Fibroblast of lung (primary cell): ENCODE measurements around the gene TBC1D14. TPM values are rescaled to one million over a fixed set of nuclear protein-coding genes. Genes with fewer than 3 reads are reported as not detected.

Experiments used
- DNase-seq, 2 donors: peaks; one replicate each; pipeline versions ENCODE4 v3.0.0 to v3.0.0-alpha.2; 2010; ENCODE audit warnings: low read depth in 2 of 2
- H2AFZ ChIP-seq: 2 replicates; pipeline ENCODE4 v1.5.1; 2012; ENCODE audit warnings: low read length, control low read depth, inconsistent platforms
- H3K27ac ChIP-seq: 2 replicates; pipeline ENCODE4 v1.5.1; 2011; ENCODE audit warnings: low read length, control low read depth; ENCODE audit not compliant: insufficient read depth
- H3K27me3 ChIP-seq: 2 replicates; pipeline ENCODE4 v1.5.1; 2011; ENCODE audit warnings: mild to moderate bottlenecking, low read length; ENCODE audit not compliant: control insufficient read depth, insufficient read depth
- H3K36me3 ChIP-seq: 2 replicates; pipeline ENCODE4 v1.5.1; 2011; ENCODE audit warnings: low read length; ENCODE audit not compliant: control insufficient read depth, insufficient read depth
- H3K4me1 ChIP-seq: 2 replicates; pipeline ENCODE4 v1.5.1; 2011; ENCODE audit warnings: low read length; ENCODE audit not compliant: control insufficient read depth, insufficient read depth; ENCODE audit errors: extremely low read depth
- H3K4me2 ChIP-seq: 2 replicates; pipeline ENCODE4 v1.5.1; 2011; ENCODE audit warnings: low read length, control low read depth; ENCODE audit not compliant: insufficient read depth; ENCODE audit errors: extremely low read depth
- H3K4me3 ChIP-seq, 4 experiments: fragments of 200-600 bp in 1 of 4; sonication (generic) in 1 of 4; replicated peaks in 1 of 4; 2 replicates each; pipeline ENCODE4 v1.5.1; 2011 to 2016; ENCODE audit warnings: low read length in 4 of 4, low read depth in 3 of 4, mild to moderate bottlenecking in 3 of 4, control low read depth in 2 of 4, inconsistent platforms in 1 of 4, mixed read lengths in 1 of 4; ENCODE audit not compliant: insufficient read depth in 1 of 4; ENCODE audit errors: control extremely low read depth in 1 of 4
- H3K79me2 ChIP-seq: 2 replicates; pipeline ENCODE4 v1.5.1; 2012; ENCODE audit warnings: mild to moderate bottlenecking, low read length, inconsistent platforms; ENCODE audit not compliant: control insufficient read depth, insufficient read depth
- H3K9ac ChIP-seq: 2 replicates; pipeline ENCODE4 v1.5.1; 2011; ENCODE audit warnings: mild to moderate bottlenecking, low read length, control low read depth; ENCODE audit not compliant: insufficient read depth
- H3K9me3 ChIP-seq: 2 replicates; pipeline ENCODE4 v1.5.1; 2012; ENCODE audit warnings: low read depth, low read length; ENCODE audit not compliant: control insufficient read depth, insufficient read depth
- H4K20me1 ChIP-seq: 2 replicates; pipeline ENCODE4 v1.5.1; 2011; ENCODE audit warnings: low read length; ENCODE audit not compliant: control insufficient read depth, insufficient read depth; ENCODE audit errors: extremely low read depth
- EZH2 ChIP-seq: IDR thresholded peaks from 2 replicates; pipeline ENCODE4 v1.5.1; 2012; ENCODE audit warnings: low read length, control low read depth, mild to moderate bottlenecking; ENCODE audit errors: missing control alignments
- polyA plus RNA-seq, 2 donors: library from polyadenylated mRNA; depleted of rRNA in 1 of 2; stranded (reverse) in 1 of 2; unstranded in 1 of 2; fragments of >200 nt; gene quantifications; 2 replicates each; pipeline ENCODE4 v1.2.1, GENCODE V29; 2011 to 2012; ENCODE audit warnings: missing spikeins in 1 of 2
- total RNA-seq: library from RNA; depleted of rRNA; stranded (reverse); fragments of >200 nt; gene quantifications from 2 replicates; pipeline ENCODE4 v1.2.1, GENCODE V29; 2014
- TF ChIP-seq, protein P1 (sequence below), 2 donors: IDR thresholded peaks in 1 of 2; conservative IDR thresholded peaks in 1 of 2; 1 replicate in 1 of 2; 2 replicates in 1 of 2; pipeline ENCODE4 v1.5.1; 2011 to 2012; ENCODE audit warnings: low read length in 2 of 2, control low read depth in 1 of 2, inconsistent platforms in 1 of 2, low read depth in 1 of 2, mild to moderate bottlenecking in 1 of 2

Gene TBC1D14
- total and polyA plus RNA-seq, 2 donors (not counting 1 experiment from before 2014, with no cell fraction given), result 26.9 to 37.7 TPM

DNA sequence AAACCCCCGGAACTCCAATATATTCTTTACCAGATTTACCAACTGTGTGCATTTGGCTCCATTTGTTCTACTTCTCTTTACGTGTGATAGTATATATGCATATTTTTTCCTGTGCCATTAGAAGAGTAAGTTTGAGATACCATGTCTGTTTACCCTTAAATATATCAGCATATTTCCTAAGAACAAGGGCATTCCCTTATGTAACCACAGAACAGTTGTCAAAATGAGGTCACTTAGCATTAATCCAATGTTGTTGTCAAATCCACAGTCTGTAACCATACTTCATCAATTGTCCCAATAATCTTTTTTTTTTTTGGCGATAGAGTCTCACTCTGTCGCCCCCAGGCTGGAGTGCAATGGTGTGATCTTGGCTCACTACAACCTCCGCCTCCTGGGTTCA lies 55.2 kb downstream of the TBC1D14 start:
- no peaks in the 10 kb centered on the region for H3K9me3 ChIP-seq
- no peak for DNase-seq
- no peaks in the 10 kb centered on the region for H4K20me1 ChIP-seq
- TF ChIP-seq, protein P1, sequence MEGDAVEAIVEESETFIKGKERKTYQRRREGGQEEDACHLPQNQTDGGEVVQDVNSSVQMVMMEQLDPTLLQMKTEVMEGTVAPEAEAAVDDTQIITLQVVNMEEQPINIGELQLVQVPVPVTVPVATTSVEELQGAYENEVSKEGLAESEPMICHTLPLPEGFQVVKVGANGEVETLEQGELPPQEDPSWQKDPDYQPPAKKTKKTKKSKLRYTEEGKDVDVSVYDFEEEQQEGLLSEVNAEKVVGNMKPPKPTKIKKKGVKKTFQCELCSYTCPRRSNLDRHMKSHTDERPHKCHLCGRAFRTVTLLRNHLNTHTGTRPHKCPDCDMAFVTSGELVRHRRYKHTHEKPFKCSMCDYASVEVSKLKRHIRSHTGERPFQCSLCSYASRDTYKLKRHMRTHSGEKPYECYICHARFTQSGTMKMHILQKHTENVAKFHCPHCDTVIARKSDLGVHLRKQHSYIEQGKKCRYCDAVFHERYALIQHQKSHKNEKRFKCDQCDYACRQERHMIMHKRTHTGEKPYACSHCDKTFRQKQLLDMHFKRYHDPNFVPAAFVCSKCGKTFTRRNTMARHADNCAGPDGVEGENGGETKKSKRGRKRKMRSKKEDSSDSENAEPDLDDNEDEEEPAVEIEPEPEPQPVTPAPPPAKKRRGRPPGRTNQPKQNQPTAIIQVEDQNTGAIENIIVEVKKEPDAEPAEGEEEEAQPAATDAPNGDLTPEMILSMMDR (conservative IDR thresholded peaks at IDR 0.05 in 1 of 2, IDR thresholded peaks at IDR 0.05 in 1 of 2; ENCODE audit: low read depth in 1 of 2, low read length in 2 of 2), result no peak
- no peak for TF ChIP-seq EZH2
- no peak overlapping the region for H3K4me3 ChIP-seq
- H2AFZ ChIP-seq, result no peak overlapping the region
- H3K27me3 ChIP-seq, result no peaks in the 10 kb centered on the region
- H3K4me1 ChIP-seq, result peaks cover 5% of the 10 kb centered on the region
- no peak overlapping the region for H3K4me2 ChIP-seq
- H3K79me2 ChIP-seq, result no peaks in the 10 kb centered on the region
- no peak overlapping the region for H3K27ac ChIP-seq
- no peaks in the 10 kb centered on the region for H3K36me3 ChIP-seq
- no peak overlapping the region for H3K9ac ChIP-seq

DNA sequence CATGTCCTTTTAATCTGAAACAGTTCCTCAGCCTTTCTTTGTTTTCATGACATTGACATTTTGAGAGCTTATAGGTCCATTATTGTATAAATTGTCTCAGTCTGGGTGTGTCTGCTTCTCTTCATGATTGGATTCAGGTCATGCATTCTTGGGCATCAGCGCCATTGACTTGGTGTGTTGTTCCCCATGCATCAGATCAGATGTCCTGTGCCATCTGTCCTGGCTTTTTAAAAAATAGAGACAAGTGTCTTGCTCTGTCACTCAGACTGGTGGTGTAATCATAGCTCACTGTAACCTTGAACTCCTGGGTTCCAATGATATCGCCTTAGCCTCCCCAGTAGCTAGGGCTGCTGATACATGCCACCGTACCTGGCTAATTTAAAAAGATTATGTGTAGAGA lies 55.7 kb downstream of the TBC1D14 start:
- H3K9ac ChIP-seq, result no peak overlapping the region
- H4K20me1 ChIP-seq, result no peaks in the 10 kb centered on the region
- H3K4me2 ChIP-seq, result no peak overlapping the region
- H3K79me2 ChIP-seq, result no peaks in the 10 kb centered on the region
- no peak overlapping the region for H2AFZ ChIP-seq
- peaks cover 5% of the 10 kb centered on the region for H3K4me1 ChIP-seq
- H3K4me3 ChIP-seq, result no peak overlapping the region
- H3K27ac ChIP-seq, result no peak overlapping the region
- TF ChIP-seq EZH2, result no peak
- TF ChIP-seq, protein P1 (conservative IDR thresholded peaks at IDR 0.05 in 1 of 2, IDR thresholded peaks at IDR 0.05 in 1 of 2; ENCODE audit: low read depth in 1 of 2, low read length in 2 of 2), result no peak
- no peaks in the 10 kb centered on the region for H3K9me3 ChIP-seq
- H3K36me3 ChIP-seq, result no peaks in the 10 kb centered on the region
- no peaks in the 10 kb centered on the region for H3K27me3 ChIP-seq
- no peak for DNase-seq

DNA sequence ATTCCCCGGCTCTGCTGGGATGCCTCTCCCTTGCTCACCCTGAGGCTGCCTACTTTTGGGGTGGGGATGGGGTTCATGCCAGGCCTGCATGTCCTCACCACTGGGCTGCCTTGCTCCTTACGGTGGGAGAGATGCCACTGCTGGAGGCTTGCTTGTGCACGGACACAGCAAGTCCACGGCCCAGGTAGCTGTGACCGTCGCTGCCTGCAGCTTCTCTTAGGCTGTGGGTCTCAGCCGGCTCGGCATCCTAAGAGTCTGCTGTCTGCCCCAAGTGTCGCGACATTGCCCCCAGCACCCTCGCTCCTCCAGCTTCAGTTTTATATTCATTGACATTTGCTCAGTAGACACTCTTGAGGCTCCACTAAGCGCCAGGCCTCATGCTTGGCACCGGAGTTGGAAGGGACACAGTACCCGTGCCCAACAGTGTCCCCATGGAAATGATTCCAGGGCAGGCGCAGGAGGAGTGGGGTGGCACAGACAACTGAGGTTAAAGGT lies 58.3 kb downstream of the TBC1D14 start:
- Histone ChIP-seq H3K79me2 (no peaks in the 10 kb centered on the region), H3K4me3 (no peak overlapping the region), H3K4me1 (peaks cover 3% of the 10 kb centered on the region), H2AFZ (no peak overlapping the region), H4K20me1 (no peaks in the 10 kb centered on the region), H3K27me3 (no peaks in the 10 kb centered on the region), H3K27ac (no peak overlapping the region), H3K36me3 (no peaks in the 10 kb centered on the region), H3K9me3 (no peaks in the 10 kb centered on the region), H3K4me2 (no peak overlapping the region), H3K9ac (no peak overlapping the region)
- no peak for DNase-seq
- TF ChIP-seq, protein P1 (conservative IDR thresholded peaks at IDR 0.05 in 1 of 2, IDR thresholded peaks at IDR 0.05 in 1 of 2; ENCODE audit: low read depth in 1 of 2, low read length in 2 of 2), result no peak
- TF ChIP-seq EZH2, result no peak
